HG03095 (cell line): ENCODE data around the gene ZNF688.
"Not testable (repeated sequence)": the region's sequence is repeated elsewhere in the genome, so short reads cannot be mapped to it uniquely, and the experiment has no call there.

Experiments
- ATAC-seq: cut with Tn5 transposase; IDR thresholded peaks from one replicate; pipeline ENCODE4 v1.9.1; 2021; ENCODE audit warnings: moderate library complexity; ENCODE audit not compliant: unreplicated experiment

The ZNF688 gene

GRCh38 chr16:30557957-30558788, 13.3 kb downstream of the ZNF688 start, which contains the start of gene ZNF764:
ZNF764 (minus strand) TSS chr16:30558374; CDS start chr16:30558182, 192 bp downstream.
- ATAC-seq, result peak; percentile 80

DNA sequence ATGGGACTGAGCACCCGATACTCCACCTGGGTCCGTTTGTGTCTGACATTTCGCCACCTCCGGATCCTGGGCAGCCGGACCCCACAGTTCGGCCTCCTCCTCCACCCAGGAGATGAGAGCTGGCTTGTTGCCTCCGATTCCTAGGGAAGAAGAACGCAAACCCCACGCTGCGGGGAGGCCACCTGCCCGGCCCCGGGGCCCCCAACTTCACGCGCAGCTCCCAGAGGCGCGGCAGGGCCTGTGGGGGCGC, 13.9 kb downstream of the ZNF688 start:
- ATAC-seq, result no peak

DNA sequence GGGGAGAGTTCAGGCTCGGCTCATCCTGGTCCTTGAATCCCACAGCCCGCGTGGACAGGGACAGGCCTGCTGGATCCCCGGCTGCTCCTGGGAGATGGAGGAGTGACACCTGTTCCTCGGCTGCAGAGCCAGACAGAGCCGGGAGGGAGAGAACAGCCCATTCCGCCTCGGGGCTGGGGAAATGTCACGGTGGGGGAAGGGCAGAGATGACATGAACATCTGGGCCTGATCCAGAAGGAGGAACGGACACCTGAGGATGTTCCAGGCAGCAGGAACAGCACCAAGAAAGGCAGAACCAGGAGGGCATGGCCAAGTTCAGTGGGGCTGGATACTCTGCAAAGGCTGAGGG, 15.4 kb downstream of the ZNF688 start:
- ATAC-seq, result no peak

GRCh38 chr16:30555315-30556124, 16.0 kb downstream of the ZNF688 start:
- ATAC-seq, result no peak

GRCh38 chr16:30554557-30555314, 16.8 kb downstream of the ZNF688 start:
- ATAC-seq, result no peak

- no peak for ATAC-seq
Observed at GRCh38 chr16:30553393-30553899, 18.1 kb downstream of the ZNF688 start.

- no peak for ATAC-seq
Observed at GRCh38 chr16:30552956-30553355, 18.6 kb downstream of the ZNF688 start.

DNA sequence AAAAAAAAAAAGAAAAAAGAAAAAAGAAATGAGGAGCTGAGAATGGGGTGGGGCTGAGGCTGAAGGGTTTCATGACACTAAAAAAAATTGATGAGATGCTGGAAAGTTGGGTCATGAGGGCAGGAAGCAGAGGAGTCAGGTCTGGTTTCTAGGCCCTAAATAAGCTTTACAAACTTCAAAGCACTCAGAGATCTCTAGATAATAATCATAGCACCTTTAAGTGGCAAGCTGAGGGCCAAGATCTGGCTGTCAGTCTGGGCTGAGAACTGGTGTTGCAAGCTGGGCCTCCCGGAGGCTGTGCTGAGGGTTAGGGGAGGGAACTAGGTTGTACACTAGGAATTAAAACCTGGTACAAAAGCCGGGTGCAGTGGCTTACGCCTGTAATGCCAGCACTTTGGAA, 19.7 kb downstream of the ZNF688 start:
- ATAC-seq, result no peak

DNA sequence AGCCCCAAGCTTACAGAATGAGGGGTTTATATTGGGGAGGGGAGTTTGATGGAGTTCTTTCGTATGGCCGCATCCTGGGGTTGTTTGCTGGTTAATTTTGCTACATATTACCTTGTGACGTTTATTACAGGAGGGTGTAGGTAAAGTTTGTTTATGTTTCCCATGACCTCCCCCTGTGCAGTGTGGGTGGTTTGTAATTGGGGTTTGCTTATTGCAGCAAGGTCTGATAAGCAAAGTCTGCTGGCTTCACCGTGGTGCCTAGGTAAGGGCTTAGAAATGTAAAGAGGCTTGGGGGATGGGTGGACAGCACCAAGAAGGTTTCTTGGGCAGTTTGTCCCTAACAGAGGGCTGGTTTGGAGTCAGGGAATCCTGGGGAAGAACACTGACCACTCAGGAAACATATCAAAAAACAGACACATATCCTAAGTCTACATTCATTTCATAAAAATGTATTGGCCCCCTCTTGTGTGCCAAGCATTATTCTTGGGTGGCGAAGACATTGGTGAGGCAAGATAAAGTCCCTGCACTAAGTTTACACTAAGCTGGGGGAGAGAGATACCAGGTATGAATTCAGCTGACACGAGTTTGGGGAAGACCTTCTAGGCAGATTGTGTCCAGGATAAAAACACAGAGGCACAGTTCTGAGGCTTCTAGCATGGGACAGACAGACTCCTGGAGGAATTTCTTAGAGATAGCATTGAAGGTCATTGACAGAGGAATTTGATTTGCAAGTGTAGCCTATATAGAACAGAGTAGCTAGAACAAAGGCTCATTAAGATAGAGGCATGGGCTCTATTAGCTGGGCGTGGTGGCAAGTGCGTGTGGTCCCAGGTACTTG, 22.9 kb downstream of the ZNF688 start:
- no peak for ATAC-seq

DNA sequence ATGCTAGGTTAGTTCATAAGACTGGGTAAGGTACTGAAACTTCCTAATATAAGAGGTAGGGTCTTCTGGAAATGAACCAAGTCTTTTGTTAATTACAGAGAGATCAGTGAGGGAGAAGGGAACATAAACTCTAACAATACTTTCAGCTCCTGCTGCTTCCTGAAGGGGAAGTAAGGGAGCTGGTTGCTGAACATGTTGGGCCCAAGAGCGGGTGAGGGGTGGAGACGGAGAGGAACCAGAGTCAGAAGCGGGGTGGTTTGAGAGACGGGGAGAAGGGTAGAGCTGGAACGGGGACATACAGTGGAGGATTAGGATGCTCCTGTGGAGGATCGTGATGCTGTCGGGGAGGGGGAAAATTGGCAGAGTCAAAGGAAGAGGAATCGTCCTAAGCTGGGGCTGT, 25.4 kb downstream of the ZNF688 start:
- no peak for ATAC-seq

GRCh38 chr16:30543067-30543466, 28.4 kb downstream of the ZNF688 start:
- no peak for ATAC-seq

DNA sequence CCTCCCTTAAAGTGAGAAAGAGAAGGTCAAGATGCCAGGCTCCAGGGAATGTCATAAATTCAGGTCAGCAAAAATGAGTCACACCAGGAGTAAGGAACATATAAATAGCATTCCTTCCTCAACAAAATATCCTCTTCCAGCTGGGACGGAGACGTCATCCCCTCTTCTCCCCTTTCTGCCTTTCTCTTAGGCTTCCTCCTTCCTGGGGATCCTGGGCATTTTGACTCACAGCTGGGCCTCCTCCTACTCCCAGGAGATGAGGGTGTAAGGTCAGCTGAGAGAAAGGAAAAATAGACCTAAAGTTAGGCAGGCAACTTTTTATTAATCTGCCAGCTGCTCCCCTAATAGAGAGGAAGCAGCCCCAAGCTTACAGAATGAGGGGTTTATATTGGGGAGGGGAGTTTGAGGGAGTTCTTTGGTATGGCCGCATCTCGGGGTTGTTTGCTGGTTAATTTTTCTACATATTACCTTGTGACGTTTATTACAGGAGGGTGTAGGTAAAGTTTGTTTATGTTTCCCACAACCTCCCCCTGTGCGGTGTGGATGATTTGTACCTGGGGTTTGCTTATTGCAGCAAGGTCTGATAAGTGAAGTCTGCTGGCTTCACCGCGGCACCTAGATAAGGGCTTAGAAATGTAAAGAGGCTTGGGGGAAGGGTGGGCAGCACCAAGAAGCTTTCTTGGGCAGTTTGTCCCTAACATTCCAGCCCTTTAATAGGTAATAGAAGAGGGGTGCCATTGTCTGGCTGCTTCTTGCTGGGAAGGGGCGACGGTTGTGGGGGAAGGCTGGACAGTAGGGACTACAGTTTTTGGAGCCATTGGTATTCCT, 29.8 kb downstream of the ZNF688 start:
- no peak for ATAC-seq

GRCh38 chr16:30540916-30541464, 30.5 kb downstream of the ZNF688 start:
- not testable (repeated sequence) for ATAC-seq

DNA sequence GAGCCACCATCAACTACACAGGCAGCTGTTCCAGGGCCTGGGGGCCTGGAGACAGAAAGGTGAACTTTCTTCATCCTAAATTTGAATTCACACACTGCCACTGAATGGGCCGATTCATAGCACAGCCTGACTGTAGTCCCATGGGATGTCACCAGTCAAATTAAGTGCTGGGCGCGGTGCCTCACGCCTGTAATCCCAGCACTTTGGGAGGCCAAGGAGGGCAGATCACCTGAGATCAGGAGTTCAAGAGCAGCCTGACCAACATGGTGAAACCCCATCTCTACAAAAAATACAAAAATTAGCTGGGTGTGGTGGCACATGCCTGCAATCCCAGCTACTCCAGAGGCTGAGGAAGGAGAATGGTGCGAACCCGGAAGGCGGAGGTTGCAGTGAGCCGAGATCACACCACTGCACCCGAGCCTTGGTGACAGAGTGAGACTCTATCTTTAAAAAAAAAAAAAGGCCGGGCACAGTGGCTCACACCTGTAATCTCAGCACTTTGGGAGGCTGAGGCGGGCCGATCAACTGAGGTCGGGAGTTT, 31.5 kb downstream of the ZNF688 start:
- ATAC-seq, result not testable (repeated sequence)

GRCh38 chr16:30539000-30539964, 32.2 kb downstream of the ZNF688 start:
- ATAC-seq, result no peak

DNA sequence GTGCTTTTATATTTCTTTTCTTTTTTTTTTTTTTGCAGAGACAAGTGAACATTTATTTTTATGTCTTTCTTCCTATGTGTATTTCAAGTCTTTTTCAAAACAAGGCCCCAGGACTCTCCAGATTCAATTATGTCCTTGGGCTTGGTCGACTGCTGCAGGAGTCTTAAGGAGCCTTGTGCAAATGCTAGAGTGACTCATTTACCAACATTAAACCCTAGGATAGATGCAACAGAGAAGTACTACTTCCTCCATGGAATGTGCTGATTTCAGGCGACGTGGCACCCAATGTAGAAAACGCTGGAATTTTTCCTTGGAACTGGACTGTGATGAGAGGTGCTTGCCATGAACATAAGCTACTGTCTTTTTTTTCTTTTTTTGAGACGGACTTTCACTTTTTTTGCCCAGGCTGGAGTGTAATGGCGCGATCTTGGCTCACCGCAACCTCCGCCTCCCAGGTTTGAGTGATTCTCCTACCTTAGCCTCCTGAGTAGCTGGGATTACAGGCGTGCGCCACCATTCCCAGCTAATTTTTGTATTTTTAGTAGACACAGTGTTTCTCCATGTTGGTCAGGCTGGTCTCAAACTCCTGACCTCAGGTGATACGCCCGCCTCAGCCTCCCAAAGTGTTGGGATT, 35.0 kb downstream of the ZNF688 start:
- not testable (repeated sequence) for ATAC-seq

- ATAC-seq, result peak; percentile 43
Observed at GRCh38 chr16:30535777-30536190, 35.7 kb downstream of the ZNF688 start.
